GM21390 (cell line): ENCODE results near the gene VPS13D.

Source experiments
- ATAC-seq: cut with Tn5 transposase; IDR thresholded peaks from one replicate; pipeline ENCODE4 v1.9.1; 2021; ENCODE audit not compliant: unreplicated experiment

The VPS13D gene

GRCh38 chr1:12333036-12333785, 103.4 kb downstream of the VPS13D start:
- no peak for ATAC-seq

DNA sequence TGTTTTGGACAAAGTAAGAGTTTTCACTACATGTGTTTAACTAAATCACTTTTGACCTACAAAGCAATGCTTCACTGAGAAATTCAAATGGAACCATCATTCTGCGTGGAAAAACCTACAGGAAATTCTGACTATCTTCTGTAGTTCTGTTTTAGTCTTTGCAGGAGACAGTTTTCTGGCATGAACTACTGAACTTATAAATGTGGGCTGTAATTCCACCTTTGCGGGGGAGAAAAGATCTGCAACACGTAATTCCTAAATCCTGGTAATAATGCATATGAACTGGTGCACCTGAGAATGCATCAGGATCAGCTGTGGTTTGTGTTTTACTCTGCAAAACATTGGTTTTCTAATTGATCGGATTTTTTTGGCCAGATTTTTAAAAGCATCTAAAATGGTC, 106.0 kb downstream of the VPS13D start:
- no peak for ATAC-seq

DNA sequence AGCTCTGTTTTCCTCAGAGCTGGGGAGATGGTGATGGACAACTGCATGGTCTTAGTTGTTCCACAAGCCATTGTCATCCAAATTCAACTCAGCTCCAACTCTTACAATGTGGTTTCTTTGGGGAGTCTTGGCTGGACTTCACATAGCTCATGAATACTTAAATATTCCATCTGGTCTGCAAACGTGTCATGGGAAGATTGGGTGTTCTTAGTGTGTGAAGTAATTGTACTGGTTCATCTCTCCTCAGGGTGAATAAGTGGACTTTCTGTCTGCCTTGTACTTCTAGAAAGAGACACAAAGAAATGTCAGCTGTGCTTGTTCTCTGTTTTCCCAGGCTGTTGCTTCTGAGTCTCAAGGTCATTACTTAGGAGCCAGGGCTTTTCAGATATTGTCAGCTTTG, 106.6 kb downstream of the VPS13D start:
- ATAC-seq, result no peak

GRCh38 chr1:12338017-12338416, 108.2 kb downstream of the VPS13D start:
- ATAC-seq, result no peak

DNA sequence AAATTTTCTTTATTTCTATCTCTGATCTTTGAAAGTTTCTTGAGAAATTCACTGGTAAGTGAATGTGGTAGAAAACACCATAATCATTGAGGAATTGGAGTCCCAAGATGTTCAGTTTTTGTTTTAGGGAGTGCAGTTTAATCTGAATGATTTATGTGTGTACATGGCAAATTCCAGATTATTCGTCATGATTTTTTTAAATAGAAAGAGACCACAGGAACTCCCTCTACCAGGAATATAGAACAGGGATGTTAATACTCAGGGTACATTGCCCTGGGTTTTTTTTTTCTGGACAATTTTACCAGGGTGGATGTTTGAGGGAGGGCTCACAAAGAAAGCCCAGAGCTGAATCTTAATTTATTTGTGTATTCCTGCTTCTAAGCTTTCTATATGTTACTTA, 109.0 kb downstream of the VPS13D start:
- ATAC-seq, result no peak

- ATAC-seq, result no peak
Measured at GRCh38 chr1:12339396-12339795, 109.6 kb downstream of the VPS13D start.

GRCh38 chr1:12339811-12340543, 110.1 kb downstream of the VPS13D start:
- no peak for ATAC-seq

- no peak for ATAC-seq
Measured at GRCh38 chr1:12340544-12340930, 110.7 kb downstream of the VPS13D start.

- no peak for ATAC-seq
Measured at GRCh38 chr1:12341667-12342066, 111.8 kb downstream of the VPS13D start.

DNA sequence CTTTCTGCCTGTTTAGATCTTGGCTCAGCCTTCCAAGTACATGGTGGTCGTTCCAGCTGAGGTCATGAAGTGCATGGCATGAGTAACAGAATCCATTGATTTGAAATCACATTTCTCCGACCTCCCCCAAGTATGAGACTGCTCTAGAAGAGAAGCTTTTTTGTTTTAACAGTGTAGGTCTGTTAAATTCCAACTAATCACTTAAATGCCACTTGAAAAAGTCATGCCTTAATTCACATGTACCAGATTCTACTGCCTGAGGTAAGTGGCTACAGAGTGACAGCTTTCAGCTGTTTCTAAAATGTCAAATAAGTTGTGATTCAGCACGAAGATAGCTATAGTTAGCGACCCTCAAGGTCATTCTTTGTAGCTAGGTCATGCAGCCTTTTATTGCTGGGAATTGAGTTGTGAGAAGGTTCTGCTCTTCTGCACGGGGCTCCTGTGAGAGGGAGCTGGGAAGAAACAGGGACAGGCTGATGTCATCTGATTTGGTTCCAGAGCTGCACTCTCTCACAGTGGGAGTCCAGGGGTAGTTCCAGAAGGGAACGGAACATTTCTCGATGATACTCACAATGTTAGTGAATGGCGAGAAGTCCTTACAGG, 112.7 kb downstream of the VPS13D start:
- no peak for ATAC-seq

DNA sequence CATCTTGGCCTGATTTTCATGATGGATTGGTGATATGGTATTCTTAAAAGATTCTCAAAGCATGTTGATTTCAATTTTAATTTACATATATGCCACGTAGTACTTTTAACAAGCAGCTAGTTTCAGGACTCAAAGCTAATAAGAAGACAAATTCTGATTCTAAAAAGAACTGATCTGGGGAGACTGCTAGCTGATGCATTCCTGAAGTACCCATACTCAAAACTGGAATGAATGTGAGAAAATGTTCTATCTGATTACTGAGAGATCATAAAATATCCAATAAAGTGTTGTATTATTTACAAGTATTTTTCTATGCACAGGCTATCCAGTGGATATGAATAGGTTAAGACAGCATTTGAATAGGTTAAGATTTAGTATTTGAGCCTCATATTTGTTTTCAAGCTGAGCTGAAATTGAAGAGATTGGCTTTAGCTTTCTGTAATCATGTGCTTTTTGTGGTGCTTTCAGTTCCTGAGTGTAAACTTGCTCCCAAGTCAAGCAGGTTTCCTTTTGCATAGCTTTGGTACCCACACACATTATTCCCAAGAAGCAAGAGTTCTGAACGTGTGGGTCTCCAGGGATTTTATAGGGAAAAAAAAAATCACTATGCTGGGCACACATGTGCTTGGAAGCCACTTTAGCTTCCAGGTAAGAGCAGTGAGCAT, 114.1 kb downstream of the VPS13D start:
- ATAC-seq, result no peak

DNA sequence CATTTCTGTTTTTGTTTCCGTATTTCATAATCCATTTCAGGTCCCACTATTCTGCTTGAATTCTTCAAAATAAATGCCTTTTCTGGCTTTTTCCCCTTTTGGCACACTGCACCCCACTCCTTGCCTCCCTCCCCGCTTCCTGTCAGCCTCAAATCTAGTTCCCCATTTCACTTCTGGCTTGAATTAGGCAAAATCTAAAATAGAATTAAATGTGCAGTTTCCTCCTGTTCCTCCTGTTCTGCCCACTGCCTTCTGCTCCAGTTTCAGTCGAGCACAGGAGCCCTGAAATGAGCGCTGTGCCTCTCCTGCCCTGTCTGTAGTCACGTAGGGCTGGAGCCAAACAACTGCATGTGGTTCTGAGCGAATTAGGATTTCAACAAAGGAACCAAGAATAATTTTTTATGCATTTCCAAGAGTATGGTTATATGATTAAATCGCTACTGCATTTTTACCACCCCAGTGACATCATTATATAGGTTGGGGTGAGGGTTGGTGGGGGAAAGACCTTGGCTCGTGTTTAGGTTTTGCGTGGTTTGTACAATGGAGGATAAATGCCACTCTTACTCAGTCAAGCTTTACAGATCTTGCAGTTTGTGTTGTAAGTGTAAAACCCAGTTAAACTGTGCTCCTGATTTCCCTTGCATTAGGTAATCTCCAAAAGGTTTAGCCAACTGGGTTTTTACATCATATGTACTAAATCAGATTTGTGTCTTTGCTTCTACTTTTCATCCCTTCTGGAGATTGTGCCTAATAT, 114.9 kb downstream of the VPS13D start:
- peak; percentile 45 for ATAC-seq

- peak; percentile 39 for ATAC-seq
Measured at GRCh38 chr1:12345350-12346217, 115.8 kb downstream of the VPS13D start.

GRCh38 chr1:12346483-12347151, 116.8 kb downstream of the VPS13D start:
- no peak for ATAC-seq

- no peak for ATAC-seq
Measured at GRCh38 chr1:12348113-12348512, 118.3 kb downstream of the VPS13D start.

DNA sequence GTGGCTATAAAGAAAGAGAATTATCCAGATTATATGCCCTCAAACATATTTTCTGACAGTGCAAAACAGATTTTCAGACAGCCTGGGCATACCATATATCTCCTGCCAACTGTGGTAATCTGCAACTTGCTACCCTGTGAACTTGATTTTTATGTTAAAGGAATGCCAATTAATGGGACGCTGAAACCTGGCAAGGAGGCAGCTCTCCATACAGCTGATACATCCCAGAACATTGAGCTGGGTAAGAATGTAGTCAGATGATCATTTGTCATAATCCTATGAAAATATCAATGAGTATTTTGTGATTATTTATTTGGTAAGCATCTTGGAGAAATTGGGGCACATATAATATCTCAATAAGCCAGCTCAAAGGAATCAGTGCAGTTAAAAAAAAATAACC, 124.2 kb downstream of the VPS13D start:
- ATAC-seq, result no peak

GRCh38 chr1:12356004-12356890, 126.4 kb downstream of the VPS13D start:
- ATAC-seq, result no peak

- ATAC-seq, result no peak
Measured at GRCh38 chr1:12358499-12358898, 128.7 kb downstream of the VPS13D start.
